ENCODE data around the gene TH.
"Not testable (repeated sequence)": the region's sequence is repeated elsewhere in the genome, so short reads cannot be mapped to it uniquely, and the experiment has no call there.

DNA sequence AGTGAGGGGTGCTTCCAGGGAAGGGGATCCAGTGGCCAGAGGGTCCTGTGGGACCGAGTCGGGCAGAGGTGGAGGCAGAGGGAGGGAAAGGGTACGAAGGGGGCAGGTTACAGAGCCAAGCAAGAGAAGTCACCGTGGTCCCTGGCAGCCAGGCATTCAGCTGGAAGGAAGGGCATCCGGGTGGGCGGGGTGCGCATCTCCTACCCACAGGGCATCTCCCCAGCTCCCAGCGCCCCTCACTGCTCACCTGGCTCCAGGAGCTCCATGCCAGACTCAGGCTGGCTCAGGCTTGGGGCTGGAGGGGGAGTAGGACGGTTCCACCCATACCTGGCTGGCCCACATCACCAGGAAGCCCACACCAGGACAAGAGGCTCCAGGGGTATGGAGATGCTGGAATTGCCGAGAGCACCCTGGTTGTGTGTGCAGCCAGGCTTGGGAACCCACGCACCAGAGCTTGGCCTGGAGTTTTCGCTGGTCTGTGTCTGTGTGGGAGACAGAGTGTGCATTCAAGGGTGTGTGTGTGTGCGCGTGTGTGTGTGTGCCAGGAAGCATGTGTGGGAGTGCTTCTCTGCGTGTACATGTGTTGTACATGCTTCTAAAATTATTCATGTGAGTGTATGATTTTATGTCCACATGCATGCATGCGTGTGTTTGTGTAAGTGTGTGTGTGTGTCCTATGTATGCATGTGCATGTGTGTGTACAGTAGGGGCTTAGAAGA is 6.6 kb upstream of the TH start:
- TF ChIP-seq, protein P1, sequence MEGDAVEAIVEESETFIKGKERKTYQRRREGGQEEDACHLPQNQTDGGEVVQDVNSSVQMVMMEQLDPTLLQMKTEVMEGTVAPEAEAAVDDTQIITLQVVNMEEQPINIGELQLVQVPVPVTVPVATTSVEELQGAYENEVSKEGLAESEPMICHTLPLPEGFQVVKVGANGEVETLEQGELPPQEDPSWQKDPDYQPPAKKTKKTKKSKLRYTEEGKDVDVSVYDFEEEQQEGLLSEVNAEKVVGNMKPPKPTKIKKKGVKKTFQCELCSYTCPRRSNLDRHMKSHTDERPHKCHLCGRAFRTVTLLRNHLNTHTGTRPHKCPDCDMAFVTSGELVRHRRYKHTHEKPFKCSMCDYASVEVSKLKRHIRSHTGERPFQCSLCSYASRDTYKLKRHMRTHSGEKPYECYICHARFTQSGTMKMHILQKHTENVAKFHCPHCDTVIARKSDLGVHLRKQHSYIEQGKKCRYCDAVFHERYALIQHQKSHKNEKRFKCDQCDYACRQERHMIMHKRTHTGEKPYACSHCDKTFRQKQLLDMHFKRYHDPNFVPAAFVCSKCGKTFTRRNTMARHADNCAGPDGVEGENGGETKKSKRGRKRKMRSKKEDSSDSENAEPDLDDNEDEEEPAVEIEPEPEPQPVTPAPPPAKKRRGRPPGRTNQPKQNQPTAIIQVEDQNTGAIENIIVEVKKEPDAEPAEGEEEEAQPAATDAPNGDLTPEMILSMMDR (IDR thresholded peaks at IDR 0.05): not testable (repeated sequence)
- not testable (repeated sequence) for TF ChIP-seq POLR2A, EP300, POLR2AphosphoS5 (IDR thresholded peaks at IDR 0.05)

All from upper lobe of left lung (tissue), 4 donors.